SU-DHL-6 (cell line): ENCODE measurements around the gene CELA3B.

ENCODE experiments used
- H2AFZ ChIP-seq: fragments of 200-600 bp; sonication (generic); 2 replicates; pipeline ENCODE4 v1.6.1; 2014; ENCODE audit warnings: low read depth, mild to moderate bottlenecking, moderate library complexity, mixed read lengths, antibody characterized with exemption, low read length; ENCODE audit not compliant: severe bottlenecking
- H3F3A ChIP-seq: fragments of 200-600 bp; shearing (Covaris generic); 2 replicates; pipeline ENCODE4 v1.6.0; 2016; ENCODE audit warnings: antibody characterized with exemption, mild to moderate bottlenecking; ENCODE audit not compliant: insufficient read depth
- H3K27ac ChIP-seq: fragments of 200-600 bp; sonication (generic); 2 replicates; pipeline ENCODE4 v1.5.1; 2016; ENCODE audit warnings: low read depth, mild to moderate bottlenecking, low read length, moderate library complexity, mixed read lengths
- H3K27me3 ChIP-seq: fragments of 200-600 bp; sonication (generic), shearing (Covaris generic); 2 replicates; pipeline ENCODE4 v1.6.0; 2014; ENCODE audit warnings: mild to moderate bottlenecking, low read length
- H3K36me3 ChIP-seq: fragments of 200-600 bp; sonication (generic); 2 replicates; pipeline ENCODE4 v1.6.1; 2014; ENCODE audit warnings: mild to moderate bottlenecking, low read length, mixed read lengths
- H3K4me2 ChIP-seq: fragments of 300-600, 200-600 bp; shearing (Covaris generic), sonication (generic); 2 replicates; pipeline ENCODE4 v1.6.0; 2014; ENCODE audit warnings: low read length, low read depth, mild to moderate bottlenecking; ENCODE audit not compliant: poor library complexity, severe bottlenecking
- H3K4me3 ChIP-seq: fragments of 200-600 bp; sonication (generic); 2 replicates; pipeline ENCODE4 v1.5.1; 2014; ENCODE audit warnings: antibody characterized with exemption, low read length, mild to moderate bottlenecking, mixed read lengths; ENCODE audit not compliant: insufficient read depth, poor library complexity, severe bottlenecking
- H3K79me2 ChIP-seq: fragments of 200-600 bp; sonication (generic); 2 replicates; pipeline ENCODE4 v1.6.1; 2014; ENCODE audit warnings: mild to moderate bottlenecking, low read length, moderate library complexity; ENCODE audit not compliant: insufficient read depth
- H3K9ac ChIP-seq: fragments of 200-600 bp; sonication (generic); 2 replicates; pipeline ENCODE4 v1.7.0; 2014; ENCODE audit warnings: mild to moderate bottlenecking, low read length
- H3K9me2 ChIP-seq: fragments of 200-600 bp; sonication (generic); replicated peaks from 2 replicates; pipeline ENCODE4 v1.6.1; 2014; ENCODE audit warnings: low read length; ENCODE audit not compliant: insufficient read depth
- H3K9me3 ChIP-seq: fragments of 200-600 bp; sonication (generic); 2 replicates; pipeline ENCODE4 v1.6.1; 2014; ENCODE audit warnings: low read length, mixed read lengths; ENCODE audit not compliant: insufficient read depth
- H4K20me1 ChIP-seq: fragments of 200-600 bp; sonication (generic); 2 replicates; pipeline ENCODE4 v1.6.1; 2014; ENCODE audit warnings: low read depth, mild to moderate bottlenecking, antibody characterized with exemption, low read length, moderate library complexity, mixed read lengths
- CTCF ChIP-seq: fragments of 200-600 bp; sonication (generic); IDR thresholded peaks from one replicate; pipeline ENCODE4 v1.5.1; 2017; ENCODE audit warnings: antibody characterized with exemption, mild to moderate bottlenecking, low read length, moderate library complexity; ENCODE audit not compliant: insufficient read depth, poor library complexity, severe bottlenecking
- EZH2phosphoT487 ChIP-seq: fragments of 200-600 bp; sonication (generic), shearing (Covaris generic); conservative IDR thresholded peaks from 2 replicates; pipeline ENCODE4 v1.6.1; 2018; ENCODE audit warnings: mild to moderate bottlenecking, antibody characterized with exemption, low read length, moderate library complexity, mixed read lengths

The CELA3B gene

GRCh38 chr1:21931171-21932093 lies 45.4 kb upstream of the CELA3B start:
- Histone ChIP-seq H3K79me2 (no peaks in the 10 kb centered on the region), H3K27ac (no peak overlapping the region), H3K27me3 (no peaks in the 10 kb centered on the region), H3K36me3 (no peaks in the 10 kb centered on the region), H3K4me2 (no peak overlapping the region), H3K9ac (no peak overlapping the region), H3K4me3 (no peak overlapping the region), H2AFZ (no peak overlapping the region), H4K20me1 (no peaks in the 10 kb centered on the region), H3F3A (no peaks in the 10 kb centered on the region), H3K9me3 (no peaks in the 10 kb centered on the region), H3K9me2 (no peaks in the 10 kb centered on the region)
- TF ChIP-seq CTCF, result no peak
- TF ChIP-seq EZH2phosphoT487, result no peak

- no peak overlapping the region for H2AFZ ChIP-seq
- no peak overlapping the region for H3K4me3 ChIP-seq
- H3K9me3 ChIP-seq, result no peaks in the 10 kb centered on the region
- no peak overlapping the region for H3K9ac ChIP-seq
- H3K27ac ChIP-seq, result no peak overlapping the region
- no peaks in the 10 kb centered on the region for H4K20me1 ChIP-seq
- H3K9me2 ChIP-seq, result no peaks in the 10 kb centered on the region
- H3F3A ChIP-seq, result no peaks in the 10 kb centered on the region
- TF ChIP-seq EZH2phosphoT487 (no peak), CTCF (no peak)
- H3K27me3 ChIP-seq, result no peaks in the 10 kb centered on the region
- no peak overlapping the region for H3K4me2 ChIP-seq
- H3K79me2 ChIP-seq, result no peaks in the 10 kb centered on the region
- H3K36me3 ChIP-seq, result no peaks in the 10 kb centered on the region
These were observed 44.7 kb upstream of the CELA3B start for GRCh38 chr1:21932127-21932526.

GRCh38 chr1:21933397-21934248 lies 43.2 kb upstream of the CELA3B start:
- H3K79me2 ChIP-seq, result no peaks in the 10 kb centered on the region
- H3K4me3 ChIP-seq, result no peak overlapping the region
- no peaks in the 10 kb centered on the region for H4K20me1 ChIP-seq

More at GRCh38 chr1:21933397-21934248, 43.2 kb upstream of the CELA3B start:
- Histone ChIP-seq H3K36me3 (no peaks in the 10 kb centered on the region), H3K9ac (no peak overlapping the region), H3K9me3 (no peaks in the 10 kb centered on the region), H3K27ac (no peak overlapping the region), H3F3A (no peaks in the 10 kb centered on the region), H3K27me3 (no peaks in the 10 kb centered on the region), H3K4me2 (no peak overlapping the region), H2AFZ (no peak overlapping the region), H3K9me2 (no peaks in the 10 kb centered on the region)
- TF ChIP-seq EZH2phosphoT487 (no peak), CTCF (no peak)
